Body of pancreas (tissue), 4 donors: ENCODE measurements around the gene COQ6.

Source experiments
- CTCF ChIP-seq, 7 experiments: fragments of 450-650 bp in 4 of 7; fragments of 200-600 bp in 3 of 7; sonication (generic) in 3 of 7; IDR thresholded peaks; one replicate each; pipeline ENCODE4 v1.5.1; 2016 to 2019; ENCODE audit warnings: antibody characterized with exemption in 7 of 7
- POLR2A ChIP-seq, 3 donors: fragments of 450-650 bp; IDR thresholded peaks; one replicate each; pipeline ENCODE4 v1.6.1; 2016; ENCODE audit warnings: antibody characterized with exemption in 3 of 3, mild to moderate bottlenecking in 2 of 3

GRCh38 chr14:73977896-73978295 lies 27.8 kb downstream of the COQ6 start:
- no peak for TF ChIP-seq CTCF (IDR thresholded peaks at IDR 0.05)
- no peak for TF ChIP-seq POLR2A (IDR thresholded peaks at IDR 0.05)
